SIG-M5 treated with dmso at 0.1 percent for 504 hours (cell line): ENCODE measurements around the gene ZNF697.

Source experiments
- DNase-seq: peaks from one replicate; lab custom pipeline; 2025; ENCODE audit not compliant: unreplicated experiment; lab: John Stamatoyannopoulos, UW

The ZNF697 gene

GRCh38 chr1:119664067-119664466, 16.0 kb upstream of the ZNF697 start:
- no peak for DNase-seq

DNA sequence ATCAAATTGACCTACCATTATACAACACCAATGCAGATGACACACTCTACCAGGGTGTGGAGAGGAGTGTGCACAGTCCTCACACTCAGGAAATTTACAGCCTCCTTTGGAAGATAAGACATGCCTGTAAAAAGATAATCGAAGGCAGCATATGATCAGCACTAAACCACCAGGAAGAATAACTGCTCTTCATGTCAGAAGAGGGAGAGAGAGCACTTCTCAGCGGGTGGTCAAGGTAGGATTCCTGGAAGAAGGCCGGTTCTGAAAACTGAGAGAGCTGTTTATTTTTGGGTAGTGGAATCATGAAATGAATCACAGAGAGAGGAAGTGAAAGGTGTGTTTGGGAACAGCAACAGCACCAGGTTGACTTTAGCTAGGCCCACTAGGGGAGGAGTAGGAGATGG, 14.0 kb upstream of the ZNF697 start:
- no peak for DNase-seq

DNA sequence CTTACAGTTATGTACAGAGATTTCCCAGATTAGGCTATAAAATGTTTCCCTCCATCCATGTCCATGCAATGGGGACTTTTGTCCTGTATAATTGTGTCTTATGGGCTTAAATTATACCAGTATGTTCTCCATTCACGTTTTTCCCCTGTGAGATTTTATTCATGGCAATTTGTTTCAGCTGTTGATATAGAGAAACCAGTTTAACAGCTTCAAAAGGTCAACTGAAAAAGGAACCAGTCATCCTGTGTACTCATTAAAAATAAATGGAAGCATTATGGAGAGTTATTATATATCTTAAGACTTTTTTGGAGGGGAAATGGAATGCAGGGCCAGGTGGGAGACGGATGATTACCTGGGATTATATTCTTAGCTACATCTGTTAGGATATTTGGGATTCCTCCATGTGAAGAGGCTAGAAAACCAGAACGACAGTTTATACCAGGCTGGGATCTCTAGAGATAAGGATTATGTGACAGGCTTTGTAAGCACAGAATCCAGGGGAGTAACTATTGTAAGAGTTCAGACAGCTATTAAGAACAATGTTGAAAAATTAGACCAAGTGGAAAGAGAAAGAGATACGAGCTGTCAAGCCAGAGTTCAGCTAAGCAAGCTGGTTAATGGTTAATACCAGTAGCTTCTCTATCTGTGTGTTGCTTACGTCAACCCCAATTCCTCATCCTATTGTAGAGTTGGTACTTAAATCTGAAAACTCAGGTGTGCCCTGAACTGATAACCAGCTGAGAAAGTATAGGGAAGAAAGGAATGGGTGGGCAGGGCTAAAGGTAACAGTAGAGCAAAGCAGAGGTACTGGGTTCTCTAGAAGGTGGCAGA, 12.4 kb upstream of the ZNF697 start:
- no peak for DNase-seq

GRCh38 chr1:119659628-119660027, 11.6 kb upstream of the ZNF697 start:
- no peak for DNase-seq

DNA sequence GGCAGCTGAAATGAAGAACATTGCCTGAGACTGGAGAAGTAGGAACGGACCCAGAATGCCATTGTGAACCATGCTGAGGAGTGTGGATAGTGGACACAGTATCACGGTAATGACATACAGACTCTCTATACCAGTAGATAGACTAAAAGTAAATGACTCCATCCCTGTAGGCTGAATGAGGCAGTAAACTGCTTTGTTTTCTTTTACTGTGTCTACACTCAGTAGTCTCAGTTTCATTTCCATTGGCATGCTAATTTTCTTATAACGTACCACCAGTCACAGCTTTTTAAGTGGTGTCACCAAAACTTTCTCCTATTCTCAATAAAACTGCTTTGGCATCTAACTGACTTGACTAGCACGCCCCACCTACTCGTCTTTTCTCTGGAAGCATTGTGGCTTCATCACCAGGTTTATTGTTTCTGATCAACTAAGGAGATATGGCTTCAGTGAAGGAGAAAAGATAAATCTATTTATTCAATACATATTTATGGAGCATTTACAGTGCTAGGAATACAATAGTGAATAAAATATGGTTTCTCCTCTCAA, 8.4 kb upstream of the ZNF697 start:
- DNase-seq, result no peak

- no peak for DNase-seq
Observed at GRCh38 chr1:119655154-119655553, 7.1 kb upstream of the ZNF697 start.

DNA sequence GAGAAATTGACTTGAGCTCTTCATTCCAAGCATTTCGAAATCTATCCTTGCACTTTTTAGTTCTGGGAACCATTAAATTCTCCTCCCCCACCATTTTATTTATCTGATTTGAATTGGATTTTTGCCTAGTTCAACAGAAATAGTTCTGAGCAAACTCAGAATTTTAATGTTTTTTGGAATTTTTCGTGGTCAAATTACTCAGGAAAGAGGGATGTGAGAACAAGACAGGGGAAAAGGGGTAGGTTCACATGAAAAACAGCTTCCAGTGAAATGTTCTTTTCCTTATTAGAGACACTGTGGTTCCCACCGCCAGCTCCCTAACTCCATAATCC, 5.7 kb upstream of the ZNF697 start:
- DNase-seq, result no peak

DNA sequence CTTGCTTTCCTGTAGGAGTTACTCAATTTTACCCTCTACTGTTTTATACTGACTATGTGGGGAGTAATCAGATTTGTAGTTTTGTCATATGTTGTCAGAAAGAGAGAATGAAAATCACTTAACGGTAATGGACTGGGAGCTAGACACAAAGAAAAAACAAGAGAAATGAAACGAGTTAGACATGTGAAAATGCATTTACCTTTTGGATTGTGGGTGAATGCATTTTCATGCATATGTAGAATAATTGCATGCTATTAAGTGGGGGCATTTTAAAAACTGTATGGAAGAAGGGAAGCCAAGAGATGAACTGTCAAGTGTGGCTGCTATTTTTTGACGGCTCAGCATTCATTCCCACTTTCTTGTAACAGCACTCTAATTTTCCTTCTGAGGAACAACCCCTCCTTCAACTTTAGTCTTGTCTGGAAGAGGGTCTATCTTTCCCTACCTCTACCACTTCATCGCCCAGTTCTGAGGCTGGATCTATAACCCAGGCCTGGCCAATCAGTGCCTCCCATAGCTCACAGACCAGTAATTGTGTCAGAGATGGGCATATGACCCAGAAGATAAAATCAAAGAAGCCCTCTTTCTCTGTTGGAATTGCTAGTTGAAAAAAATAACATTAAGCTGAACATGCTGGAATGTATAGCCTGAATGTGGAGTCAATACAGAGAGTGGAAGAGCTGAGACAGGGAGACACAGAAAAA, 5.2 kb upstream of the ZNF697 start:
- DNase-seq, result no peak

DNA sequence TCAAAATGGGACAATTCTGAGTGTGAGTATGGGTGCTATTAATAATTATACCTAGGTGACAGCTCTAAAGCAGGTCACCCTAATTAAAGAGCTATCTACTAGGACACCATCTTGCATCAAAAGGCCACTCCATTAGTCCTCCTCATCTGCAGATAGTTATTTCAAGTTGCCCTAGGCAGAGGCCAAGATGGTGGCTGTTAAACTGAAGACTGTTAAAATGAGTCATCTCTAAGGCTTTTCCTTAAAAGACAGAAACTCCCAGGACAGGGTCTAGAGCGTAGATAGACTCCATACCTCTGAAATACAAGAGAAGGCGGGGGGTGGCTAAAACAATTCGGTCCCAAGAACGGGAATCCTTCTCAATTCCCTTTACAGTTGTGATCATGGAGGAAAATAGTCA, 4.5 kb upstream of the ZNF697 start:
- DNase-seq, result no peak

- no peak for DNase-seq
Observed at GRCh38 chr1:119651641-119652040, 3.6 kb upstream of the ZNF697 start.

- no peak for DNase-seq
Observed at GRCh38 chr1:119651133-119651532, 3.1 kb upstream of the ZNF697 start.

DNA sequence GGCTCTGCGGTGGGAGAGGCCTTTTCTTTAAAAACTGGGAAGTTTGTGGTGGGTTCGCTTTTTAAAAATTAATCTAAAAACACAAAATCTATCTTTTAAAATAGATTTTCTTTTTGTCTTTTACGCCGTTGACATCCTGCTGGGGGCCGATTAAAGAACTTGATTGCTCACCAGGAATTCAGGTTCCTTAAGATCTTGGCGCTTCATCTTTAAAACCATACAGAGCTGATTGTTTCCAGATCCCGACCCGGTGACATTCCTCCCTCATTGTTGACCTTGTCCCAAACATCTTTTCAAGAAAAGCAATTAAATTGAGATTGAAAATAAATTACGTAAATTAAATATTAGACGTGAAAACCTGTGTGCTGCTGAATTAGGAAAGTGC, 546 bp upstream of the ZNF697 start:
- no peak for DNase-seq

DNA sequence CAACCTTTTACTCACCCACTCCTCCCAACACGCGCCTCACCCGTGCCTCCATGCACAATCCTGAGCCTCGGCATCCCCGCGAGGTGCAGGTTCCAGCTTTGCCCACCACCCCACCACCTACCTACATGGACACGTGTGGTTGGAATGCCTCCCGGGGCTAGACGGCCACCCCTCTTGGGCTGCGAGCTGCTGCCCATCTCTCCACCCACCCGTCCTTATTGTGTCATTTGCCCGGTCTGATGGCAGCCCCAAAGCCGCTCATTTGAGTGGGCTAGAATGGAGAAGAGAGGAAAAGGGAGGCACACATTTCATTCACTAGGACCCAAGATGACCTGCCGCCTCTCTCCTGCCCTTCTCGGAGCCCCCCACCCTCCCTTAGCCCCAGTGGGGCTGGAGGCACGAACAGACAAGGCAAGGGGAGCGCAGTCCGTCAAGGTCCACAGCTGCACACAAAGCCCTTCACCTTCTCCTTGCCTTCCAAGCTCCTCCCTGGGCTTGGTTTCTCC, 785 bp downstream of the ZNF697 start:
- no peak for DNase-seq

GRCh38 chr1:119646521-119647227, 1.4 kb downstream of the ZNF697 start:
- DNase-seq, result no peak

GRCh38 chr1:119639109-119639508, 9.0 kb downstream of the ZNF697 start:
- DNase-seq, result no peak

DNA sequence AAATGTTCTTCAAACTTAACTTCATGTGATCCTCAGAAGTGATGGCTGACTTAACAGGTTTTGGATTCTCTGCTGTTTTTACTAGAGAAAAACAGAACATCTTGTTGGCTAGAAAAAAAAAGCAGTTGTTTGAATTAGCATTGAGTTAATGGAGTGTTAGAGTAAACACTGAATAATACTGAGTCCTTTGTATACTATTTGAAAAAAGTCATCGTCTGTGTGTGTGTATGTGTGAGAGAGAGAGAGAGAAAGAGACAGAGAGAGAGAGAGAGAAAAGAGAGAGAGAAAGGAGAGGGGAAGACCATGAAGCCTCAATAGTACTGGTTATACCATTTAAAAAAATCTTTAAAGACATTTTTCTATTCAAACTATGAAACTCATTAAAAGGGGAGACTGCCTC, 10.4 kb downstream of the ZNF697 start:
- no peak for DNase-seq

- no peak for DNase-seq
Observed at GRCh38 chr1:119636491-119637089, 11.5 kb downstream of the ZNF697 start.

DNA sequence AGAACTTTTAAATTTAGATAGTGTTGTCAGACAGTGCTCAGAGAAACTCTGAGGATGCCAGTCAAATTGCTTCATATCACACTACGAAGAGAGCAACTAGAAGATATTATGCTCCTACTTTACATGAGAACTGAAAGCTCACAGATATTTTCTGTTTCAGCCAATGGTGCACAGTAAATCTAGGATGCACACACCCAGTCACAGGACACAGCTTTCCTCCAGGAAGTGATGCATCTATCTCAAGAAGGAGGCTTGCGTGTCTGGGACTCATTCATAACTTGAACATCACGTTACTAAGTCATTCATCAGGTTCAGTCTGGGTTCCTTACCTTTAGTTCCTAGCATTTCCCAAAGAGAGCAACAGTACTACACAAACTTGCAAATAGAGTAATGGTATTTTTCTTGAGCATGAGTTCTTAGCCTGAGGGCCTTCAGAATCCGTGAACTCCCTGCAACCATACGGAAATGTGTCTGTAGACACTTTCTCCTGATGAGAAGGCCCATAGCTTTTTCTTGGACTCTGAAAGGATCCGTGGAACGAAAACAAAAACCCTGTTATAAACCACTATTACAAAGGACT, 12.2 kb downstream of the ZNF697 start:
- DNase-seq, result no peak

DNA sequence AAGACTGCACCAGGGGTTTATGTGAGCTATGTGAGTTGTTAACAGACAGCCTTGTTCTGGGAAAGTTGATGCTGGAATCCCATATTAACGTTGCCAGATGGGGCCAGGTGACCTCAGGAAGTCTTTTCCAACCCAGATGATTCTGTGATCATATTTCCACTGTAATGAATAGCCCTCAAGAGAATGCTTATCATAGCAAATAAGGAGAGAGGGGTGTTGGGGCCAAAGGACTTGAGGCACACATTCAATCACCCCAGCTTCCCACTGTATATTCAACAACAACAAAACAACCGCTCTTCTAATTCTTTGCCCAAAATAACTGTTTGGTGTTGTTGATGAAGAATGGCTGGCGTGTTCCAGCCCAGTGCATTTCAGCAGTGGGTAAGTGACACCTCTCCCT, 14.1 kb downstream of the ZNF697 start:
- DNase-seq, result no peak

DNA sequence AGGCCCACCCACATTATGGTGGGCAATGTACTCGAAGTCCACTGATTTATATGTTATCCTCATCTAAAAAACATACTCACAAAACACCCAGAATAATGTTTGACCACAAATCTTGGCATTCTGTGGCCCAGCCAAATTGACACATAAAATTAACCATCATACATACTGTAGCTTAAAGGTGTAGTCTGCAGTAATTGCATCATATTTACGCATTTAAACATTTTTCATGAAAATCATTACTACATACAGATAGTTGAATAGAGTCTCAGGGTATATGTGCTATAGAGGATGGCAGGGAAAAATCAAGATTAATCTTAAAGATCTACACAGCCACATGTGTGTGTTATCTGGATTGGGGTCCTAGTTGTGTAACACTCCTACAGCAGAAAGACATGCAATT, 14.5 kb downstream of the ZNF697 start:
- DNase-seq, result no peak

- DNase-seq, result no peak
Observed at GRCh38 chr1:119632841-119633240, 15.2 kb downstream of the ZNF697 start.
